Measurements from ENCODE around the gene KLHL3.

Gene KLHL3

DNA sequence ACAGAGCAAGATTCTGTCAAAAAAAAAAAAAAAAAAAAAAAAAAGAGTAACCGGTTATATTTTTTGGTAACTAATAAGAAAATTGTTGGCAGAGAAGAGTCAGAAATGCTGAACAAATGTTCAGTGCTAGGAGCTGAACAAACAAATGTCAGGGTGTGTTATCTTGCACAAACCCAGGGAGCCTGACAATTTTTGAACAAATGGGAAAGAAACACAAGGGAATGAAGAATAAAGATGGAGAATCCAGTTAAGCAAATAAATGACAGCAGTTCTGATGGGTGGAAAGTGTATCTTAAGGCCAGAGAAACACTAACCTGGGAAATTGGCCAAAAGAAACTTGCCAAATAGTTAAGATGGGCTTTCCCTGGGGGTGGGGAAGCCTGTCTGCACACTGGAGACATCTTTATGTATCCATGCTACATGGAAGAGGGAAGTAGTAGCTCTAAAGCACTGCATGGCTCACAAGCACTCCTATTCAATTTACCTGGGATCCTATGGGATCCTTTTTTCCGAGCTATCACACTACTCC, 23.7 kb downstream of the KLHL3 start:
- TF ChIP-seq, protein P1, sequence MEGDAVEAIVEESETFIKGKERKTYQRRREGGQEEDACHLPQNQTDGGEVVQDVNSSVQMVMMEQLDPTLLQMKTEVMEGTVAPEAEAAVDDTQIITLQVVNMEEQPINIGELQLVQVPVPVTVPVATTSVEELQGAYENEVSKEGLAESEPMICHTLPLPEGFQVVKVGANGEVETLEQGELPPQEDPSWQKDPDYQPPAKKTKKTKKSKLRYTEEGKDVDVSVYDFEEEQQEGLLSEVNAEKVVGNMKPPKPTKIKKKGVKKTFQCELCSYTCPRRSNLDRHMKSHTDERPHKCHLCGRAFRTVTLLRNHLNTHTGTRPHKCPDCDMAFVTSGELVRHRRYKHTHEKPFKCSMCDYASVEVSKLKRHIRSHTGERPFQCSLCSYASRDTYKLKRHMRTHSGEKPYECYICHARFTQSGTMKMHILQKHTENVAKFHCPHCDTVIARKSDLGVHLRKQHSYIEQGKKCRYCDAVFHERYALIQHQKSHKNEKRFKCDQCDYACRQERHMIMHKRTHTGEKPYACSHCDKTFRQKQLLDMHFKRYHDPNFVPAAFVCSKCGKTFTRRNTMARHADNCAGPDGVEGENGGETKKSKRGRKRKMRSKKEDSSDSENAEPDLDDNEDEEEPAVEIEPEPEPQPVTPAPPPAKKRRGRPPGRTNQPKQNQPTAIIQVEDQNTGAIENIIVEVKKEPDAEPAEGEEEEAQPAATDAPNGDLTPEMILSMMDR (IDR thresholded peaks at IDR 0.05; ENCODE audit: insufficient read depth, low read length, poor library complexity, severe bottlenecking): no peak
- TF ChIP-seq EZH2phosphoT487 (conservative IDR thresholded peaks at IDR 0.05; ENCODE audit: low read length): no peak
- no peaks in the 10 kb centered on the region for H3K9me3 ChIP-seq (ENCODE audit: insufficient read depth, low read length)
- H2AFZ ChIP-seq (ENCODE audit: low read depth, low read length, severe bottlenecking): no peak overlapping the region
- no peaks in the 10 kb centered on the region for H3K27me3 ChIP-seq (ENCODE audit: low read length)
- no peak overlapping the region for H3K27ac ChIP-seq (ENCODE audit: low read depth, low read length)
- H3K4me2 ChIP-seq (ENCODE audit: low read depth, low read length, poor library complexity, severe bottlenecking): no peak overlapping the region
- H4K20me1 ChIP-seq (ENCODE audit: low read depth, low read length): no peaks in the 10 kb centered on the region
- no peaks in the 10 kb centered on the region for H3F3A ChIP-seq (ENCODE audit: insufficient read depth)
- H3K9ac ChIP-seq (ENCODE audit: low read length): no peak overlapping the region
- H3K9me2 ChIP-seq (replicated peaks; ENCODE audit: insufficient read depth, low read length): no peaks in the 10 kb centered on the region
- H3K79me2 ChIP-seq (ENCODE audit: insufficient read depth, low read length): no peaks in the 10 kb centered on the region
- no peaks in the 10 kb centered on the region for H3K36me3 ChIP-seq (ENCODE audit: low read length)
- no peak overlapping the region for H3K4me3 ChIP-seq (ENCODE audit: insufficient read depth, low read length, poor library complexity, severe bottlenecking)

DNA sequence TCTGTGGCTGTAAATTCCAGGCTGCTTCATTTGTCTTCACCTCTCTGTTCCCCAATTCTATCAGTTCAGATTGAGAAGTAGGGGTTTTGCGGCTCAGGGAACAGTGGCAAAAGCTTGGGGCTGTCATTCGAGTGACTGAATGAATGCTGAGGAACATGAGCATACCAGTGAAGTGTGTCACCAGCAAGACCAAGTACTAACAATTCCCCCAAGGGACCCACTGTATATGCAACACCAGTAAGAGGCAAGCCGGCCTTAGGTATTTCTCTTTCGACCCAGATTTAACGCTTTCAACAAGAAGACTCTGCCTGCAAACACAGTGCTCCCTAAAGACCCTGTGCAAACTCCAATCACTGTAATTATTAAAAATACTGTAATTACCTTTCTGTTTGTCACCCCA, 25.8 kb downstream of the KLHL3 start:
- TF ChIP-seq, protein P1 (IDR thresholded peaks at IDR 0.05; ENCODE audit: insufficient read depth, low read length, poor library complexity, severe bottlenecking): no peak
- no peak for TF ChIP-seq EZH2phosphoT487 (conservative IDR thresholded peaks at IDR 0.05; ENCODE audit: low read length)
- H3K27me3 ChIP-seq (ENCODE audit: low read length): no peaks in the 10 kb centered on the region
- no peaks in the 10 kb centered on the region for H3K9me3 ChIP-seq (ENCODE audit: insufficient read depth, low read length)
- no peak overlapping the region for H3K4me3 ChIP-seq (ENCODE audit: insufficient read depth, low read length, poor library complexity, severe bottlenecking)
- H3K79me2 ChIP-seq (ENCODE audit: insufficient read depth, low read length): no peaks in the 10 kb centered on the region
- H3K9me2 ChIP-seq (replicated peaks; ENCODE audit: insufficient read depth, low read length): no peaks in the 10 kb centered on the region
- H4K20me1 ChIP-seq (ENCODE audit: low read depth, low read length): no peaks in the 10 kb centered on the region
- no peaks in the 10 kb centered on the region for H3K36me3 ChIP-seq (ENCODE audit: low read length)
- no peak overlapping the region for H2AFZ ChIP-seq (ENCODE audit: low read depth, low read length, severe bottlenecking)
- no peak overlapping the region for H3K9ac ChIP-seq (ENCODE audit: low read length)
- no peak overlapping the region for H3K27ac ChIP-seq (ENCODE audit: low read depth, low read length)
- H3F3A ChIP-seq (ENCODE audit: insufficient read depth): no peaks in the 10 kb centered on the region
- H3K4me2 ChIP-seq (ENCODE audit: low read depth, low read length, poor library complexity, severe bottlenecking): no peak overlapping the region

DNA sequence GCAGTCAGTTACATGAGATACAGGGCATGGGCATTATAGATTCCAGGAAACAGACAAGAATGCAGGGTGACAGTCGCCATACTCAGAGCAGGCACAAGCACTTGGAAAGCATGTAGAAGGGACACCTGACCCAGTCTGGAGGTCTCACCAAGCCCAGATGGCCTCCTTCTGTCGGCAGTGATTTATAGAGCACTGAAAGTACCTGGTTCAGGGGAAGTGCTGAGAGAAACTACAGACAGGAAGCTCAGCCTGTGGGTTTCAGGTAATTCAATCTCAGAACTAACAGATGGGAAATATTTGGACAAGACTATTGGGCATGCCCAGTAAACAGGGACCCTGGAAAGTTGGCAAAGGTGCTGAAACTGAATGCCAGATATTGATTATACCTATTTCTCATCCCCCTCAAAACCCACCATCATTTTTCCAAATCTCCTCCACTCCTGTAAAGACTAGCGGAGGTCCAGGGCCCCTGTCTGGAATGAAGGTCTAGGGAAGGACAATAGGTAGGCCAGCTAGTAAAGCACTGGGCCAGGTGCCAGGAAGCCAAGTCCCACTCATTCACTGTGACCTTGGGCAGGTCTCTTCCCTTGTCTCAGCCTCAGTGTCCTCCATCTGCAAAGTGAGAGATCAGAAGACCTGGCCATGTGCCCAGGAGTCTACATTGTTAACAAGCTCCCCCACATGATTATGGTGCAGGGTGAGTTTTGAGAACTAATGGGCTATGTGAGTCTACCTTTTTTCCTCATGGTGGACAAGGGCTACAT, 26.9 kb downstream of the KLHL3 start:
- no peak overlapping the region for H3K4me3 ChIP-seq (ENCODE audit: insufficient read depth, low read length, poor library complexity, severe bottlenecking)
- TF ChIP-seq, protein P1 (IDR thresholded peaks at IDR 0.05; ENCODE audit: insufficient read depth, low read length, poor library complexity, severe bottlenecking): no peak
- no peak for TF ChIP-seq EZH2phosphoT487 (conservative IDR thresholded peaks at IDR 0.05; ENCODE audit: low read length)
- H3K36me3 ChIP-seq (ENCODE audit: low read length): no peaks in the 10 kb centered on the region
- no peak overlapping the region for H3K27ac ChIP-seq (ENCODE audit: low read depth, low read length)
- H3K27me3 ChIP-seq (ENCODE audit: low read length): no peaks in the 10 kb centered on the region
- no peak overlapping the region for H3K9ac ChIP-seq (ENCODE audit: low read length)
- no peak overlapping the region for H3K4me2 ChIP-seq (ENCODE audit: low read depth, low read length, poor library complexity, severe bottlenecking)
- no peaks in the 10 kb centered on the region for H3K9me2 ChIP-seq (replicated peaks; ENCODE audit: insufficient read depth, low read length)
- H3F3A ChIP-seq (ENCODE audit: insufficient read depth): no peaks in the 10 kb centered on the region
- no peak overlapping the region for H2AFZ ChIP-seq (ENCODE audit: low read depth, low read length, severe bottlenecking)
- H3K9me3 ChIP-seq (ENCODE audit: insufficient read depth, low read length): no peaks in the 10 kb centered on the region
- no peaks in the 10 kb centered on the region for H4K20me1 ChIP-seq (ENCODE audit: low read depth, low read length)
- no peaks in the 10 kb centered on the region for H3K79me2 ChIP-seq (ENCODE audit: insufficient read depth, low read length)
